Omental fat pad (tissue), 4 donors: ENCODE results near the gene JAKMIP1. TPM values are rescaled to one million over a fixed set of nuclear protein-coding genes. Genes with fewer than 3 reads are reported as not detected.
"Not testable (repeated sequence)": the region's sequence is repeated elsewhere in the genome, so short reads cannot be mapped to it uniquely, and the experiment has no call there.

ENCODE experiments used
- ATAC-seq: fragments of 150-250 bp; one replicate; pipeline ENCODE4 v1.9.1; 2016; ENCODE audit warnings: mild to moderate bottlenecking, moderate library complexity; ENCODE audit not compliant: low FRiP score
- DNase-seq: peaks from one replicate; pipeline ENCODE4 v3.0.0-alpha.2; 2019; ENCODE audit warnings: low spot score
- CTCF ChIP-seq, 3 donors: fragments of 450-650 bp; IDR thresholded peaks; one replicate each; pipeline ENCODE4 v1.5.1; 2016 to 2017; ENCODE audit warnings: antibody characterized with exemption in 3 of 3, mild to moderate bottlenecking in 3 of 3, moderate library complexity in 2 of 3
- total RNA-seq, 4 donors: library from RNA; depleted of rRNA; stranded (reverse); fragments of >200 nt; gene quantifications; one replicate each; pipeline ENCODE4 v1.1.0, GENCODE V29; 2016

Gene JAKMIP1
- total RNA-seq, 4 donors from 2014 or later = 0.48 to 1.0 (median 0.63) TPM; not detected in 1

GRCh38 chr4:6011686-6012085 lies 188.7 kb downstream of the JAKMIP1 start:
- ATAC-seq (no peak), DNase-seq (no peak)
- no peak for TF ChIP-seq CTCF (IDR thresholded peaks at IDR 0.05)

- ATAC-seq = no peak
- DNase-seq = no peak
- TF ChIP-seq CTCF (IDR thresholded peaks at IDR 0.05) = no peak
Measured at GRCh38 chr4:6011271-6011671, 189.1 kb downstream of the JAKMIP1 start.

- no peak for TF ChIP-seq CTCF (IDR thresholded peaks at IDR 0.05)
- DNase-seq (no peak), ATAC-seq (no peak)
Measured at GRCh38 chr4:6010789-6011188, 189.6 kb downstream of the JAKMIP1 start.

GRCh38 chr4:6009452-6009851 lies 190.9 kb downstream of the JAKMIP1 start:
- no peak for TF ChIP-seq CTCF (IDR thresholded peaks at IDR 0.05)
- ATAC-seq (no peak), DNase-seq (no peak)

GRCh38 chr4:6008766-6009385 lies 191.5 kb downstream of the JAKMIP1 start:
- DNase-seq (no peak), ATAC-seq (no peak)
- no peak for TF ChIP-seq CTCF (IDR thresholded peaks at IDR 0.05)

GRCh38 chr4:6008092-6008551 lies 192.2 kb downstream of the JAKMIP1 start:
- no peak for TF ChIP-seq CTCF (IDR thresholded peaks at IDR 0.05)
- no peak for DNase-seq
- ATAC-seq = no peak

- no peak for TF ChIP-seq CTCF (IDR thresholded peaks at IDR 0.05)
- ATAC-seq (no peak), DNase-seq (no peak)
Measured at GRCh38 chr4:6005175-6005574, 195.2 kb downstream of the JAKMIP1 start.

GRCh38 chr4:6003485-6003884 lies 196.9 kb downstream of the JAKMIP1 start:
- not testable (repeated sequence) for ATAC-seq, DNase-seq
